Smooth muscle cell (in vitro differentiated cells): ENCODE results near the gene NCAPD2. TPM values are rescaled to one million over a fixed set of nuclear protein-coding genes. Genes with fewer than 3 reads are reported as not detected.

Experiments
- DNase-seq: peaks from one replicate; lab custom pipeline; 2025; ENCODE audit not compliant: unreplicated experiment; lab: John Stamatoyannopoulos, UW
- H2AFZ ChIP-seq: fragments of 200-600 bp; sonication (generic); 2 replicates; pipeline ENCODE4 v1.6.0; 2016; ENCODE audit warnings: antibody characterized with exemption, low read depth, mild to moderate bottlenecking
- H3F3A ChIP-seq: fragments of 200-600 bp; sonication (generic); 2 replicates; pipeline ENCODE4 v1.6.0; 2017; ENCODE audit warnings: antibody characterized with exemption, low read depth
- H3K27ac ChIP-seq: fragments of 200-600 bp; sonication (generic); 2 replicates; pipeline ENCODE4 v1.5.1; 2016; ENCODE audit warnings: low read depth, mild to moderate bottlenecking
- H3K27me3 ChIP-seq: fragments of 200-600 bp; sonication (generic); 2 replicates; pipeline ENCODE4 v1.6.1; 2016; ENCODE audit warnings: low read depth, mild to moderate bottlenecking
- H3K36me3 ChIP-seq: fragments of 200-600 bp; sonication (generic); 2 replicates; pipeline ENCODE4 v1.5.1; 2016; ENCODE audit warnings: low read depth
- H3K4me1 ChIP-seq: fragments of 200-600 bp; sonication (generic); 2 replicates; pipeline ENCODE4 v1.5.1; 2016; ENCODE audit warnings: low read depth
- H3K4me2 ChIP-seq: fragments of 200-600 bp; sonication (generic); 2 replicates; pipeline ENCODE4 v1.6.0; 2016; ENCODE audit warnings: mild to moderate bottlenecking
- H3K4me3 ChIP-seq: fragments of 200-600 bp; sonication (generic); 2 replicates; pipeline ENCODE4 v1.5.1; 2016; ENCODE audit warnings: mild to moderate bottlenecking
- H3K79me2 ChIP-seq: fragments of 200-600 bp; sonication (generic); 2 replicates; pipeline ENCODE4 v1.6.0; 2016; ENCODE audit warnings: low read depth, mild to moderate bottlenecking
- H3K9ac ChIP-seq: fragments of 200-600 bp; sonication (generic); 2 replicates; pipeline ENCODE4 v1.6.0; 2016; ENCODE audit warnings: low read depth
- H3K9me3 ChIP-seq: fragments of 200-600 bp; sonication (generic); replicated peaks from 2 replicates; pipeline ENCODE4 v1.5.1; 2016; ENCODE audit warnings: low read depth
- H4K20me1 ChIP-seq: fragments of 200-600 bp; sonication (generic); 2 replicates; pipeline ENCODE4 v1.6.0; 2016; ENCODE audit warnings: low read depth
- WGBS: methylation state at CpG from one replicate; pipeline ENCODE4 v1.1.7; 2016; ENCODE audit warnings: low lambda C conversion rate; 5-methylcytosine and 5-hydroxymethylcytosine counted together
- polyA plus RNA-seq: library from polyadenylated mRNA; unstranded; fragments of >200 nt; fragmentation: Nextera tagmentation; extraction: Ambion mirVana; gene quantifications from 2 replicates; pipeline ENCODE4 v1.2.1, GENCODE V29; 2016
- small RNA-seq: library from RNA; depleted of rRNA; stranded (forward); fragments of <200 nt; gene quantifications from one replicate; pipeline ENCODE3, GENCODE V24; 2014
- total RNA-seq: library from RNA; depleted of rRNA; stranded (reverse); fragments of >200 nt; gene quantifications from 2 replicates; pipeline ENCODE4 v1.2.3, GENCODE V29; 2014
- TF ChIP-seq, protein P1 (sequence below): fragments of 200-600 bp; sonication (generic); IDR thresholded peaks from 2 replicates; pipeline ENCODE4 v1.5.1; 2017; ENCODE audit warnings: borderline replicate concordance, mild to moderate bottlenecking, antibody characterized with exemption; ENCODE audit not compliant: insufficient read depth, poor library complexity, severe bottlenecking

The NCAPD2 gene
- total and polyA plus RNA-seq, 2 experiments from 2014 or later = 17.6 to 22.7 TPM

DNA sequence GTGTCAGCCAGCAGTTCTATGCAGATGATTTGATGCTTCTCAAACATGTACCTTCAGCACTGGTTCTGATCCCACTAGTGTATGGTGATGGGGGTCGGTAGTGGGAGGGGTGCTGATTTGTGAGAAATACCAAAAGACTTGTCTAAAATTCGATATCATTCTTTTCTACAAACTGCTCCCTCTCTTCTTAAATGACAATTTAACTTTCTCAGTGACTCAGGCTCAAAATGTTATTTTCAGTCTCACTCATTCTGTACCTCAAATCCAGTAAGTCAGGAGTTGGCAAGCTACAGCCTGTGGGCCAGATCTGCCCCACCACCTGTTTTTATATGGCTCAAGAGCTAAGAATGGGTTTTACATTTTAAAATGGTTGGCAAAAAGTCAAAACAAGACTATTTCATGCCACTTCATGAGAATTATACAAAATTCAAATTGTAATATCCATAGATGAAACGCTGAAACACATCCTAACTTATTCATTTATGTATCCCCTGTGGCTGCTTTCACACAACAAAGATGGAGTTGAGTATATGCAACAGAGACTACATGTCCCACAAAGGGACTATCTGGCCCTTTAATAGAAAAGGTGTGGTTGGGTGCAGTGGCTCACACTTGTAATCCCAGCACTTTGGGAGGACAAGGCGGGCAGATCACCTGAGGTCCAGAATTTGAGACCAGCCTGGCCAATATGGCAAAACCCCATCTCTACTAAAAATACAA, 80.8 kb downstream of the NCAPD2 start:
- WGBS = 98% methylated on average over 4 of the region's 4 CpGs
- peaks cover 44% of the 10 kb centered on the region for H3K36me3 ChIP-seq

DNA sequence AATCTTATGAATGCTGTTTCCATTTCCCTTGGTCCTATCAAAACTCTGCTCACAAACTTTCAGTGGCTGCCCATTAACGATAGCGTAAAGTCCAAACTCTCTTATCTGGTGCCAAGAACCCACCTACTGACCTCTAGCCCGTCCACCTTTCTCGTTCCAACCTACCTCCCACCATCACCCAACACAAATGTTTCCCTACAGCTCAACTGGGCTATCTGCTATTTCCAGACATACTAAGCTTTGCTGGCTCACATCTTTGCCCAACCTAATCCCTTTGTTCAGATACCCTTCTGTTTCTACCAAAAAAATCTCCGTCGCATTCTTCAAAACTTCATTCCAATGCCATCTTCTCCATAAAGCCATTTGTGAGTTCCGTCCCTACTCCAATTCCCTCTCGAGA, 81.7 kb downstream of the NCAPD2 start:
- TF ChIP-seq, protein P1, sequence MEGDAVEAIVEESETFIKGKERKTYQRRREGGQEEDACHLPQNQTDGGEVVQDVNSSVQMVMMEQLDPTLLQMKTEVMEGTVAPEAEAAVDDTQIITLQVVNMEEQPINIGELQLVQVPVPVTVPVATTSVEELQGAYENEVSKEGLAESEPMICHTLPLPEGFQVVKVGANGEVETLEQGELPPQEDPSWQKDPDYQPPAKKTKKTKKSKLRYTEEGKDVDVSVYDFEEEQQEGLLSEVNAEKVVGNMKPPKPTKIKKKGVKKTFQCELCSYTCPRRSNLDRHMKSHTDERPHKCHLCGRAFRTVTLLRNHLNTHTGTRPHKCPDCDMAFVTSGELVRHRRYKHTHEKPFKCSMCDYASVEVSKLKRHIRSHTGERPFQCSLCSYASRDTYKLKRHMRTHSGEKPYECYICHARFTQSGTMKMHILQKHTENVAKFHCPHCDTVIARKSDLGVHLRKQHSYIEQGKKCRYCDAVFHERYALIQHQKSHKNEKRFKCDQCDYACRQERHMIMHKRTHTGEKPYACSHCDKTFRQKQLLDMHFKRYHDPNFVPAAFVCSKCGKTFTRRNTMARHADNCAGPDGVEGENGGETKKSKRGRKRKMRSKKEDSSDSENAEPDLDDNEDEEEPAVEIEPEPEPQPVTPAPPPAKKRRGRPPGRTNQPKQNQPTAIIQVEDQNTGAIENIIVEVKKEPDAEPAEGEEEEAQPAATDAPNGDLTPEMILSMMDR = no peak
- no peak overlapping the region for H3K4me3 ChIP-seq
- no peak overlapping the region for H3K27ac ChIP-seq
- H2AFZ ChIP-seq = no peak overlapping the region
- no peaks in the 10 kb centered on the region for H3K4me1 ChIP-seq
- H3K9me3 ChIP-seq = no peaks in the 10 kb centered on the region
- H3K4me2 ChIP-seq = no peak overlapping the region
- no peaks in the 10 kb centered on the region for H4K20me1 ChIP-seq
- peaks cover 13% of the 10 kb centered on the region for H3K79me2 ChIP-seq
- peaks cover 48% of the 10 kb centered on the region for H3K36me3 ChIP-seq
- 93% methylated on average over 8 of the region's 8 CpGs for WGBS
- peaks cover 48% of the 10 kb centered on the region for H3F3A ChIP-seq
- H3K27me3 ChIP-seq = no peaks in the 10 kb centered on the region
- DNase-seq = no peak
- H3K9ac ChIP-seq = no peak overlapping the region

More for the DNA sequence above, 80.8 kb downstream of the NCAPD2 start:
- Histone ChIP-seq H4K20me1 (no peaks in the 10 kb centered on the region), H3K9ac (no peak overlapping the region), H3K4me1 (no peaks in the 10 kb centered on the region), H3K27me3 (no peaks in the 10 kb centered on the region), H3K79me2 (peaks cover 13% of the 10 kb centered on the region), H2AFZ (no peak overlapping the region), H3F3A (peaks cover 56% of the 10 kb centered on the region), H3K9me3 (no peaks in the 10 kb centered on the region), H3K4me3 (no peak overlapping the region), H3K4me2 (no peak overlapping the region), H3K27ac (no peak overlapping the region)
- TF ChIP-seq, protein P1 = no peak
- no peak for DNase-seq

Small RNAs within 50 kb of the gene (small RNA-seq; reads per million reads assigned to genes)
- gene SCARNA11 = 139 reads per million, percentile 99 among the genes with 10 or more reads in this experiment

Other genes with a start within 250 kb of the NCAPD2 start
- 6.5 and 7.8 TPM in 2 replicates for gene PLEKHG6, start 183.4 kb upstream of the NCAPD2 start, total RNA-seq
- 5.2 and 21.9 TPM in 2 replicates for gene PLEKHG6, start 183.4 kb upstream of the NCAPD2 start, polyA plus RNA-seq
- 110 and 139 TPM in 2 replicates for gene TNFRSF1A, start 152.0 kb upstream of the NCAPD2 start, total RNA-seq
- 144 and 148 TPM in 2 replicates for gene TNFRSF1A, start 152.0 kb upstream of the NCAPD2 start, polyA plus RNA-seq
- 1.3 and 1.5 TPM in 2 replicates for gene SCNN1A, start 118.5 kb upstream of the NCAPD2 start, total RNA-seq
- 0.57 and 1.0 TPM in 2 replicates for gene SCNN1A, start 118.5 kb upstream of the NCAPD2 start, polyA plus RNA-seq
- 35.1 and 38.3 TPM in 2 replicates for gene LTBR, start 109.9 kb upstream of the NCAPD2 start, total RNA-seq
- gene LTBR, start 109.9 kb upstream of the NCAPD2 start, polyA plus RNA-seq = 72.9 and 97.8 TPM in 2 replicates
- gene CD27, start 49.1 kb upstream of the NCAPD2 start, total RNA-seq = not detected in 2 replicates
- not detected in 2 replicates for gene CD27, start 49.1 kb upstream of the NCAPD2 start, polyA plus RNA-seq
- gene TAPBPL, start 42.1 kb upstream of the NCAPD2 start, total RNA-seq = 0.85 TPM in 1 of 2 replicates, not detected in the other
- gene TAPBPL, start 42.1 kb upstream of the NCAPD2 start, polyA plus RNA-seq = 1.5 and 3.2 TPM in 2 replicates
- gene VAMP1, start 23.4 kb upstream of the NCAPD2 start, total RNA-seq = 3.5 and 10.0 TPM in 2 replicates
- gene VAMP1, start 23.4 kb upstream of the NCAPD2 start, polyA plus RNA-seq = 7.5 and 8.6 TPM in 2 replicates
- gene MRPL51, start 840 bp upstream of the NCAPD2 start, total RNA-seq = 122 and 126 TPM in 2 replicates
- 364 and 377 TPM in 2 replicates for gene MRPL51, start 840 bp upstream of the NCAPD2 start, polyA plus RNA-seq
- gene GAPDH, start 40.4 kb downstream of the NCAPD2 start, total RNA-seq = 5,015 and 5,158 TPM in 2 replicates
- gene GAPDH, start 40.4 kb downstream of the NCAPD2 start, polyA plus RNA-seq = 9,934 and 11,119 TPM in 2 replicates
- 4.2 and 5.2 TPM in 2 replicates for gene IFFO1, start 61.9 kb downstream of the NCAPD2 start, total RNA-seq
- 13.3 and 19.1 TPM in 2 replicates for gene IFFO1, start 61.9 kb downstream of the NCAPD2 start, polyA plus RNA-seq
- gene NOP2, start 74.2 kb downstream of the NCAPD2 start, total RNA-seq = 29.7 and 41.9 TPM in 2 replicates
- gene NOP2, start 74.2 kb downstream of the NCAPD2 start, polyA plus RNA-seq = 23.6 and 30.4 TPM in 2 replicates
- gene CHD4, start 113.3 kb downstream of the NCAPD2 start, total RNA-seq = 172 and 176 TPM in 2 replicates
- gene CHD4, start 113.3 kb downstream of the NCAPD2 start, polyA plus RNA-seq = 87.5 and 122 TPM in 2 replicates
- gene LPAR5, start 141.9 kb downstream of the NCAPD2 start, total RNA-seq = 2.0 and 4.4 TPM in 2 replicates
- 1.3 and 1.8 TPM in 2 replicates for gene LPAR5, start 141.9 kb downstream of the NCAPD2 start, polyA plus RNA-seq
- not detected in 2 replicates for gene ACRBP, start 153.3 kb downstream of the NCAPD2 start, total RNA-seq
- 0.82 TPM in 1 of 2 replicates, not detected in the other for gene ACRBP, start 153.3 kb downstream of the NCAPD2 start, polyA plus RNA-seq
- gene ING4, start 169.0 kb downstream of the NCAPD2 start, total RNA-seq = 24.8 and 45.0 TPM in 2 replicates
- gene ING4, start 169.0 kb downstream of the NCAPD2 start, polyA plus RNA-seq = 27.0 and 33.5 TPM in 2 replicates
- gene ZNF384, start 195.3 kb downstream of the NCAPD2 start, total RNA-seq = 30.0 and 31.0 TPM in 2 replicates
- gene ZNF384, start 195.3 kb downstream of the NCAPD2 start, polyA plus RNA-seq = 36.1 and 38.6 TPM in 2 replicates
- gene PIANP, start 206.7 kb downstream of the NCAPD2 start, total RNA-seq = 1.4 TPM in 1 of 2 replicates, not detected in the other
- gene PIANP, start 206.7 kb downstream of the NCAPD2 start, polyA plus RNA-seq = 2.8 and 3.8 TPM in 2 replicates
- 56.6 and 59.6 TPM in 2 replicates for gene COPS7A, start 229.9 kb downstream of the NCAPD2 start, total RNA-seq
- gene COPS7A, start 229.9 kb downstream of the NCAPD2 start, polyA plus RNA-seq = 78.0 and 105 TPM in 2 replicates